Middle frontal gyrus (tissue), 1 donor: ENCODE measurements around the gene PARN.
A peak's percentile ranks its signal among the peaks of the same experiment; 100 is the strongest.
"Not testable (repeated sequence)": the region's sequence is repeated elsewhere in the genome, so short reads cannot be mapped to it uniquely, and the experiment has no call there.

ENCODE experiments used
- DNase-seq: peaks from one replicate; pipeline ENCODE4 v3.0.0-alpha.2; 2015; ENCODE audit warnings: low spot score; ENCODE audit errors: extremely low spot score

PARN gene

GRCh38 chr16:14437426-14437825, 192.6 kb downstream of the PARN start:
- no peak for DNase-seq

GRCh38 chr16:14436401-14436955, 193.6 kb downstream of the PARN start:
- DNase-seq, result no peak

- no peak for DNase-seq
These were observed 195.2 kb downstream of the PARN start for GRCh38 chr16:14434860-14435259.

- DNase-seq, result not testable (repeated sequence)
These were observed 201.0 kb downstream of the PARN start for GRCh38 chr16:14428971-14429637.

- DNase-seq, result no peak
These were observed 202.0 kb downstream of the PARN start for GRCh38 chr16:14428043-14428442.

GRCh38 chr16:14427371-14427948, 202.6 kb downstream of the PARN start:
- DNase-seq, result peak; percentile 28

- DNase-seq, result no peak
These were observed 205.5 kb downstream of the PARN start for GRCh38 chr16:14424595-14424994.

- no peak for DNase-seq
These were observed 206.7 kb downstream of the PARN start for GRCh38 chr16:14423344-14423743.

GRCh38 chr16:14420721-14421488, 209.2 kb downstream of the PARN start:
- DNase-seq, result no peak

- not testable (repeated sequence) for DNase-seq
These were observed 209.8 kb downstream of the PARN start for GRCh38 chr16:14420243-14420642.

GRCh38 chr16:14419817-14420216, 210.2 kb downstream of the PARN start:
- no peak for DNase-seq

GRCh38 chr16:14418795-14419225, 211.2 kb downstream of the PARN start:
- no peak for DNase-seq

GRCh38 chr16:14416184-14416583, 213.9 kb downstream of the PARN start:
- DNase-seq, result no peak

GRCh38 chr16:14415291-14415690, 214.8 kb downstream of the PARN start:
- no peak for DNase-seq

- no peak for DNase-seq
These were observed 220.5 kb downstream of the PARN start for GRCh38 chr16:14409563-14409962.

GRCh38 chr16:14407786-14408399, 222.2 kb downstream of the PARN start:
- no peak for DNase-seq

GRCh38 chr16:14405611-14406537, 224.2 kb downstream of the PARN start:
- no peak for DNase-seq

GRCh38 chr16:14403001-14403389, 227.1 kb downstream of the PARN start:
- DNase-seq, result not testable (repeated sequence)

GRCh38 chr16:14402114-14403000, 227.7 kb downstream of the PARN start:
- not testable (repeated sequence) for DNase-seq

GRCh38 chr16:14401711-14402061, 228.4 kb downstream of the PARN start:
- not testable (repeated sequence) for DNase-seq
